GM19372 (cell line): ENCODE measurements around the gene RTBDN.
"Not testable (repeated sequence)": the region's sequence is repeated elsewhere in the genome, so short reads cannot be mapped to it uniquely, and the experiment has no call there.

Experiments
- ATAC-seq: cut with Tn5 transposase; IDR thresholded peaks from one replicate; pipeline ENCODE4 v1.9.1; 2021; ENCODE audit warnings: mild to moderate bottlenecking, low read depth, moderate library complexity; ENCODE audit not compliant: unreplicated experiment

RTBDN gene

GRCh38 chr19:12825254-12826131, 8.9 kb downstream of the RTBDN start:
- ATAC-seq, result no peak

- ATAC-seq, result no peak
Observed at GRCh38 chr19:12821761-12822160, 12.6 kb downstream of the RTBDN start.

- ATAC-seq, result not testable (repeated sequence)
Observed at GRCh38 chr19:12817810-12818209, 16.6 kb downstream of the RTBDN start.

- not testable (repeated sequence) for ATAC-seq
Observed at GRCh38 chr19:12817188-12817587, 17.2 kb downstream of the RTBDN start.

GRCh38 chr19:12815088-12815487, 19.3 kb downstream of the RTBDN start:
- no peak for ATAC-seq

GRCh38 chr19:12806242-12807081, 27.9 kb downstream of the RTBDN start, which contains the start of gene RNASEH2A:
Gene RNASEH2A (plus strand): TSS chr19:12806584. CDS start chr19:12806674, 90 bp downstream.
- peak; percentile 84 for ATAC-seq

GRCh38 chr19:12804051-12804450, 30.3 kb downstream of the RTBDN start:
- no peak for ATAC-seq

GRCh38 chr19:12802267-12803106, 31.9 kb downstream of the RTBDN start:
- ATAC-seq, result no peak

GRCh38 chr19:12801466-12802266, 32.7 kb downstream of the RTBDN start, which contains the start of the genes PRDX2 and THSD8:
Gene PRDX2 (minus strand): TSS chr19:12801800. CDS start chr19:12801261, 539 bp downstream.
Gene THSD8 (plus strand): TSS chr19:12802069. CDS start chr19:12802072, 3 bp downstream.
- no peak for ATAC-seq

- no peak for ATAC-seq
Observed at GRCh38 chr19:12800923-12801465, 33.4 kb downstream of the RTBDN start.

GRCh38 chr19:12800466-12800770, 34.0 kb downstream of the RTBDN start:
- no peak for ATAC-seq

GRCh38 chr19:12799742-12800465, 34.5 kb downstream of the RTBDN start:
- ATAC-seq, result no peak

- not testable (repeated sequence) for ATAC-seq
Observed at GRCh38 chr19:12797607-12798006, 36.8 kb downstream of the RTBDN start.

GRCh38 chr19:12797141-12797587, 37.2 kb downstream of the RTBDN start:
- ATAC-seq, result no peak

GRCh38 chr19:12796146-12797071, 38.0 kb downstream of the RTBDN start:
- no peak for ATAC-seq

- ATAC-seq, result no peak
Observed at GRCh38 chr19:12794971-12795381, 39.4 kb downstream of the RTBDN start.

GRCh38 chr19:12794196-12794941, 40.0 kb downstream of the RTBDN start:
- no peak for ATAC-seq
